ENCODE data around the gene SLC6A19.

DNA sequence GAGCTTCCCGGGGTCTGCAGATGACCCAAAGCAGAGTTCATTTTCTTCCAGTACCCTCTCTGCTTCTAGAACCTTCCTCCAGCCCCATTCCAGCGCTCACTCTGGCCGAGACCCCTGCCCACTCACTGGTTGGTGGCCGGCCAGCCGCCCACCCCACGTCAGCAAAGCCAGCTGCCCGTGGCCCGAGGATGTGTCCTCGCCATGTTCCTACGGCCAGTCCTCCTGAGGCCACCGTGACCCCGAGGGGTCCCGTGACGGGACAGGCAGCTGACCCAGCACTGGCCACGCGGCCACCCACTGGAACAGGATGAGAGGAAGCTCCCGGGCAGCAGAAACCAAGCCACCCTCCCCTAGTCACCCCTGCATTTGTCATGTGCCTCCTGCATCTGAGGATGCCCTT, 39.1 kb upstream of the SLC6A19 start:
- TF ChIP-seq, protein P1, sequence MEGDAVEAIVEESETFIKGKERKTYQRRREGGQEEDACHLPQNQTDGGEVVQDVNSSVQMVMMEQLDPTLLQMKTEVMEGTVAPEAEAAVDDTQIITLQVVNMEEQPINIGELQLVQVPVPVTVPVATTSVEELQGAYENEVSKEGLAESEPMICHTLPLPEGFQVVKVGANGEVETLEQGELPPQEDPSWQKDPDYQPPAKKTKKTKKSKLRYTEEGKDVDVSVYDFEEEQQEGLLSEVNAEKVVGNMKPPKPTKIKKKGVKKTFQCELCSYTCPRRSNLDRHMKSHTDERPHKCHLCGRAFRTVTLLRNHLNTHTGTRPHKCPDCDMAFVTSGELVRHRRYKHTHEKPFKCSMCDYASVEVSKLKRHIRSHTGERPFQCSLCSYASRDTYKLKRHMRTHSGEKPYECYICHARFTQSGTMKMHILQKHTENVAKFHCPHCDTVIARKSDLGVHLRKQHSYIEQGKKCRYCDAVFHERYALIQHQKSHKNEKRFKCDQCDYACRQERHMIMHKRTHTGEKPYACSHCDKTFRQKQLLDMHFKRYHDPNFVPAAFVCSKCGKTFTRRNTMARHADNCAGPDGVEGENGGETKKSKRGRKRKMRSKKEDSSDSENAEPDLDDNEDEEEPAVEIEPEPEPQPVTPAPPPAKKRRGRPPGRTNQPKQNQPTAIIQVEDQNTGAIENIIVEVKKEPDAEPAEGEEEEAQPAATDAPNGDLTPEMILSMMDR (IDR thresholded peaks at IDR 0.05): no peak
- TF ChIP-seq EZH2 (IDR thresholded peaks at IDR 0.05; ENCODE audit: borderline replicate concordance, insufficient read depth, low read depth, low read length, poor library complexity, severe bottlenecking): no peak

All from B cell (primary cell).